Thymus (tissue), 11 donors: ENCODE data around the gene UGGT2. TPM values are rescaled to one million over a fixed set of nuclear protein-coding genes. Genes with fewer than 3 reads are reported as not detected.
"Not testable (repeated sequence)": the region's sequence is repeated elsewhere in the genome, so short reads cannot be mapped to it uniquely, and the experiment has no call there.

Source experiments
- DNase-seq, 9 donors: peaks; one replicate each; pipeline ENCODE4 v3.0.0-alpha.2; 2013; ENCODE audit warnings: low spot score in 9 of 9, low read depth in 6 of 9, missing footprints in 1 of 9
- H3K27ac ChIP-seq, 2 donors: one replicate each; pipeline ENCODE4 v1.5.1; 2013; ENCODE audit warnings: control low read depth in 1 of 2, low read depth in 1 of 2, low read length in 1 of 2, mild to moderate bottlenecking in 1 of 2, moderate library complexity in 1 of 2
- H3K27me3 ChIP-seq, 2 donors: one replicate each; pipeline ENCODE4 v1.5.1; 2013; ENCODE audit warnings: low read length in 1 of 2; ENCODE audit not compliant: control insufficient read depth in 2 of 2, insufficient read depth in 1 of 2
- H3K36me3 ChIP-seq, 2 donors: one replicate each; pipeline ENCODE4 v1.5.1; 2013; ENCODE audit warnings: low read length in 1 of 2, mild to moderate bottlenecking in 1 of 2, moderate library complexity in 1 of 2; ENCODE audit not compliant: control insufficient read depth in 2 of 2, insufficient read depth in 2 of 2
- H3K4me1 ChIP-seq, 2 donors: one replicate each; pipeline ENCODE4 v1.5.1; 2013; ENCODE audit warnings: low read length in 2 of 2; ENCODE audit not compliant: control insufficient read depth in 2 of 2, insufficient read depth in 2 of 2
- H3K4me3 ChIP-seq, 2 donors: one replicate each; pipeline ENCODE4 v1.5.1; 2013; ENCODE audit warnings: low read length in 2 of 2, control low read depth in 1 of 2, mild to moderate bottlenecking in 1 of 2
- H3K9me3 ChIP-seq, 2 donors: one replicate each; pipeline ENCODE4 v1.5.1; 2013; ENCODE audit warnings: low read length in 1 of 2, mild to moderate bottlenecking in 1 of 2; ENCODE audit not compliant: control insufficient read depth in 2 of 2, insufficient read depth in 1 of 2
- WGBS: extraction: QIAGEN DNeasy Blood & Tissue Kit; methylation state at CpG from one replicate; pipeline ENCODE4 v1.1.7; 2013; 5-methylcytosine and 5-hydroxymethylcytosine counted together
- polyA plus RNA-seq: library from polyadenylated mRNA; stranded (reverse); fragments of 200-250 nt; gene quantifications from one replicate; pipeline ENCODE4 v1.2.3, GENCODE V29; 2013
- total RNA-seq: library from RNA; stranded (reverse); fragments of 120-200 nt; gene quantifications from one replicate; pipeline ENCODE4 v1.2.4, GENCODE V29; 2013
- donor health status: healthy.

The UGGT2 gene
- total and polyA plus RNA-seq, 2 donors = 6.4 to 6.8 TPM

DNA sequence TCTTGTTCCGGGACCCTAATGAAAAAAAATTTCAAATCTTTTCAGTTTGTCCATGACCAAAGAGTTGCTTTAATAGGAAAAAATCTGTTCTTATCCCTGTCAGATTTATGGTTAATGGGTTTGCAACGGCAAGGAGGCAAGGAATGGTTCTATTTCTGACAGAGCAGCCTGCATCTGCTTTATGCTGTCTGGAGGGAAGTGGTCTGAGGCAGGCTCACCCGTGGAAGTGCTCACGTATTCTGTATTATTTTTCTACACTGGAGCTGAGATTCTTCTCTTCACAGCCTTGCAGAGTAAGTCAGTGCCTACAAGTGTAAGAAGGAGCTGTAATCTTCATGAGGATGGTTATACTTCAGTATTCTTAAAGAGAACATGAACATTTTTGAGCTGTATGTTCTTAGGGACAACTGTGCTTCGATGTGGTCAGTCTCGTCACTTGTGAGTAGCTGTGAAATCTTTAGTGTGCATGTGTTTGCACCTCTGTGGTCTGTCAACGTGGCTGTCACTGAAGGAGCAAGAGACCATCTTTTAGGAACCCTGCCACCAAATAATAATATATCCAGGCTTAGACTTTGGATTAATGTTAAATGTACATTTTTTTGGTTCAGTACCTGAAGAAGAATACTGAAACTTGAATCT is 262.0 kb downstream of the UGGT2 start:
- 95% methylated on average over 7 of the region's 7 CpGs for WGBS
- no peak overlapping the region for H3K4me3 ChIP-seq
- no peaks in the 10 kb centered on the region for H3K9me3 ChIP-seq

DNA sequence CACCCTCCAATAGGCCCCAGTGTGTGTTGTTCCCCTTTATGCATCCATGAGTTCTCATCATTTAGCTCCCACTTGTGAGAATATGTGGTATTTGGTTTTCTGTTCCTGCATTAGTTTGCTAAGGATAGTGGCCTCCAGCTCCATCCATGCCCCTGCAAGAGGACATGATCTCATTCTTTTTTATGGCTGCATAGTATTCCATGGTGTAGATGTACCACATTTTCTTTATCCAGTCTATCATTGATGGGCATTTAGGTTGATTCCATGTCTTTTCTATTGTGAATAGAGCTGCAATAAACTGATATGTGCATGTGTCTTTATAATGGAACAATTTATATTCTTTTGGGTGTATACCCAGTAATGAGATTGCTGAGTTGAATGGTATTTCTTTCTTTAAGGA is 263.9 kb downstream of the UGGT2 start:
- not testable (repeated sequence) for H3K4me1 ChIP-seq, H3K9me3 ChIP-seq, DNase-seq, H3K4me3 ChIP-seq, H3K27ac ChIP-seq, H3K27me3 ChIP-seq
- H3K36me3 ChIP-seq = peaks cover 24 to 34% of the 10 kb centered on the region in 2 donors

More for the DNA sequence above, 262.0 kb downstream of the UGGT2 start:
- Histone ChIP-seq H3K27ac (no peak overlapping the region), H3K4me1 (no peaks in the 10 kb centered on the region), H3K27me3 (no peaks in the 10 kb centered on the region), H3K36me3 (peaks cover 24 to 31% of the 10 kb centered on the region in 2 donors)
- DNase-seq = no peak

DNA sequence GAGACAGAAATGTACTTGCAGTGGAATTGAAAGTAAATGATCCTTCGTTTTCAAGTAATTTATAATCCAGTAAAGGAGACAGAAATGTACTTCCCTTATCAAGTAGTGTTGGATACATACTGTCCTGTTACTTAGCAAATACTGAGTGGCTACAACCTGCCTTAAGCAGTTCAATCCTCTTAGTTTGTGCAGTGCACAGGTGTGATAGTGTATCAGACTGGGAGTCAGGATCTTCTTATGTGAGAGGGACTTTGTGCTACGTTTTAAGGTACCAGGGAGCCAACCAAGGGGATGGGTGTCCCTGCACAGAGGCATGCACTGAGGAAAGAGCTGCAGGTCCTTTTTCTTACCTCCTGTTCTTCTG is 265.1 kb downstream of the UGGT2 start:
- Histone ChIP-seq H3K27me3 (no peaks in the 10 kb centered on the region), H3K4me1 (no peaks in the 10 kb centered on the region), H3K4me3 (no peak overlapping the region), H3K9me3 (no peaks in the 10 kb centered on the region), H3K36me3 (peaks cover 24 to 38% of the 10 kb centered on the region in 2 donors), H3K27ac (no peak overlapping the region)
- no peak for DNase-seq
- 93% methylated on average over 2 of the region's 2 CpGs for WGBS

DNA sequence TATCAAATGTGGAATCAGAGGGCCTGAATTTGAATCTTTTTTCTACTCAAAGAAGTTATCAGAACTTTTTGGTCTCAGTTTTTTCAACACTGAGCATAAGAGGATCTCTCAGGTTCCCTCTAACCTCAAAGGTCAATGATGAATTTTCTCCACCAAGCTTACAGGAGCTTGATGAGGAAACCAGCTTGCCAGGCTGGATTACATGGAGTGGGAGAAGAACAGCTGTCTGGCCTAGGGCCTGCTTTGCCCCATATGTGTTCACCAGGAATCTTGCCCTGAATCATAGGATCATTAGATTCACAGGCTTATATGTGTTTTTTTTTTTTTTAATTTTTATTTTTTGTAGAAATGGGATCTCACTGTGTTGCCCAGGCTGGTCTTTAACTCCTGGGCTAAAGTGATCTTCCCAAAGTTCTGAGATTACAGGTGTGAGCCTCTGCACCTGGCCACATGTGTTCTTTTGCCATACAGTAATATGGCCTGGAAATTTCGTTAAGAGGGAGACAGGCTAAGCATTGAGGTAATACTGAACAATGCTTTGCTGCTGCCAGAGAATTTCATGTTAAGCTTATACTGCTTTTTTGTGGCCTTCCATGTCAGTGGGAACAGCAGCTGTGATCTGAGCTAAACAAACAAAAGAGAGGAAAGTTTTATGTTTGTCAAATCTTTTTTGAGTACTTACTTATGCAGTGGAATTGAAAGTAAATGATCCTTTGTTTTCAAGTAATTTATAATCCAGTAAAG is 265.7 kb downstream of the UGGT2 start:
- H3K9me3 ChIP-seq = no peaks in the 10 kb centered on the region
- H3K27ac ChIP-seq = no peak overlapping the region
- H3K4me3 ChIP-seq = no peak overlapping the region
- no peak for DNase-seq
- no peaks in the 10 kb centered on the region for H3K4me1 ChIP-seq
- no peaks in the 10 kb centered on the region for H3K27me3 ChIP-seq
- peaks cover 21 to 34% of the 10 kb centered on the region in 2 donors for H3K36me3 ChIP-seq
- 95% methylated on average over 1 of the region's 1 CpG for WGBS

DNA sequence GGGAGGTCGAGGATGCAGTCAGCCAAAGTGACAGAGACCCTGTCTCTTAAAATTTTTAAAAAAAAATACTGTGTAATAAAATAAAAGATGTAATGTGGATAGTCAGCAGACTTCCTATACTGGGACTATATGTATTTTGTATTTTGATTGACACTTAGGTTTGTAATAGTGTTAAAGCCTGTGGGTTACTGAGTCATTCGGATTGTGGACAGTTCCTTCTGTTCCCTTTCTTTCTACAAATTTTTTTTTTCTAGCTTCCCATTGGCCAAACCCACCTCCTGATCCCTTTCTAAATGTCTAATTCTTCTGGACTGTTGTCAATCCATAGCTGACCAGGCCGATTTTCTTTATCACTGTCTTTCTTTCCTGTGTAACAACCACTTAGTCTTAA is 268.3 kb downstream of the UGGT2 start:
- Histone ChIP-seq H3K4me3 (no peak overlapping the region), H3K36me3 (peaks cover 15 to 26% of the 10 kb centered on the region in 2 donors), H3K4me1 (no peaks in the 10 kb centered on the region), H3K9me3 (peaks cover 1 to 4% of the 10 kb centered on the region in 2 donors), H3K27me3 (no peaks in the 10 kb centered on the region), H3K27ac (no peak overlapping the region)
- 97% methylated on average over 3 of the region's 3 CpGs for WGBS
- no peak for DNase-seq

DNA sequence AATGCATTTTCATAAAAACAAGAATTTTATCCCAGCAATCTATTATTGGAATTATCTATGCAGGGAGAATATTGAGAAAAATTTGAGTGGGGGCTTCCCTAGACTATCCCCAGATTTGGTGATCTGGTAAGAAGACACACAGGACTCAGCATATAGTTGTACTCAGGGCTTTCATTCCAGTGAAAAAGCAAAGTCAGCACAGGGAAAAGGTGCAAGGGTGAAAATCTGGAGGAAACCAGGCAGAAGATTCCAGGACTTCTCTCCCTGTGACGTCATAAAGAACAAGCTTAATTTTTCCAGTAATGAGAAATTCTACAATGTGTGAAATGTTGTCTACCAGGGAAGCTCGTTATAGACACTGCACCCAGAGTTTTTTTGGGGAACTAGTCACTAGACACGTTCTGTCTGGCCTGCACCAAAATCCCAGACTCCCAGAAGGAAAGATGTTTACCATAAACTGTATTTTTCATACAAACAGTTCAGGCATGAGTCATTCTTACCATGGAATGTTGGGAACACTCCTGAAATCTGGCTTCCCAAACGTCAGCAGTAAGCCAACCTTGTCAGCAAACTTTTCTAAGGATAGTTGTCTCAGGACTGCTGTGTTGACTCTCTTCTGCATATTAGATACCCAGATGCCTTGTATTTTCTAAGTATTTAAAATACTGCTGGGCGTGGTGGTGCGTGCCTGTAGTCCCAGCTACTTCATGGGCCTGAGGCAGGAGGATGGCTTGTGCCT is 268.9 kb downstream of the UGGT2 start:
- peaks cover 15 to 26% of the 10 kb centered on the region in 2 donors for H3K36me3 ChIP-seq
- no peak for DNase-seq
- 93% methylated on average over 6 of the region's 6 CpGs for WGBS

DNA sequence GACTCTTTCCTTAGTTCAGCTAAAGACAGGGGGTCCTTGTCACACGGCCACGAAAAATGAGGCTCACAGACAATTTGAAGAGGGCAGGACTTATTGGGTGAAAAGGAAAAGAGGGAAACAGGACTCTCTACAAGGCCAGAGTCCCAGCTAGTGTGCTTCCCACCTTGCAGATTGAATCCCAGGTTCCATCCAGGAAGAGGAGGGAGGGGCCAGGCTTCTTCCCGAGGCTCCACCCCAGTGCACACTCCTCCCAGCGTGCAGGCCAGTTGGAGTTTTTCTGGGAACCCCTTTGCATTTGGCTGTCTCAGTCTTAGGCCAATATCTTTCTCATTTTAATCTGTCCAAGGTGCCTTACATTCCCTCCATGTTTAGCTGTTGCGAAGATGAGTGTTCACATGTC is 269.5 kb downstream of the UGGT2 start:
- Histone ChIP-seq H3K4me1 (no peaks in the 10 kb centered on the region), H3K9me3 (peaks cover 1 to 4% of the 10 kb centered on the region in 2 donors), H3K27ac (no peak overlapping the region), H3K4me3 (no peak overlapping the region), H3K36me3 (peaks cover 15 to 26% of the 10 kb centered on the region in 2 donors), H3K27me3 (no peaks in the 10 kb centered on the region)
- WGBS = 97% methylated on average over 5 of the region's 5 CpGs
- no peak for DNase-seq

More for the DNA sequence above, 268.9 kb downstream of the UGGT2 start:
- Histone ChIP-seq H3K4me3 (no peak overlapping the region), H3K4me1 (no peaks in the 10 kb centered on the region), H3K27me3 (no peaks in the 10 kb centered on the region), H3K27ac (no peak overlapping the region), H3K9me3 (peaks cover 1 to 4% of the 10 kb centered on the region in 2 donors)

DNA sequence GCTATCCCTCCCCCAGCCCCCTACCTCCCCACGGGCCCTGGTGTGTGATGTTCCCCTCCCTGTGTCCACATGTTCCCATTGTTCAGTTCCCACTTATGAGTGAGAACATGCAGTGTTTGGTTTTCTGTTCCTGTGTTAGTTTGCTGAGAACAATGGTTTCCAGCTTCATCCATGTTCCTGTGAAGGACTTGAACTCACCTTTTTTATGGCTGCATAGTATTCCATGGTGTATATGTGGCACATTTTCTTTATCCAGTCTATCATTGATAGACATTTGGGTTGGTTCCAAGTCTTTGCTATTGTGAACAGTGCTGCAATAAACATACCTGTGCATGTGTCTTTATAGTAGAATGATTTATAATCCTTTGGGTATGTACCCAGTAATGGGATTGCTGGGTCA is 271.3 kb downstream of the UGGT2 start:
- H3K27ac ChIP-seq, H3K4me3 ChIP-seq, H3K9me3 ChIP-seq, DNase-seq, H3K27me3 ChIP-seq, H3K4me1 ChIP-seq: not testable (repeated sequence)
- H3K36me3 ChIP-seq = peaks cover 6 to 23% of the 10 kb centered on the region in 2 donors
- 100% methylated on average over 1 of the region's 1 CpG for WGBS

DNA sequence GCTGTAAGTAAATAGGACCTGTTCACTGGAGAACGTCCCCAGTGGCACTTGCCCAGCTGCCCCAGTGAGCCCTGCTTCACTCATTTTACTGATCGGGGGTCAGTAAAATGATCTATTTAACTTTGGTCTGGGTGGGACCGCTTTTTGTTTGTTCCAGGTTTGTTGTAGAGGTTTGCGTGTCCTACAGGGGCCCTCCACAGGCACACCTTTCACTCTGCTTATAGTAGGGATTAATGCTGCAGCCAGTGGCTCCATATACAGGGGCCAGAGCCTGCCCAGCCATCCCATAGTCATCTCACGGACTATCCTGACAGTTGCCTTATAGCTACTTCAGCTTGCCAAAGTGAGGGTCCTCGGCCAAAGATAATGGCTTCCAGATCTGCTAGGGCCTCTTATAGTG is 272.2 kb downstream of the UGGT2 start:
- DNase-seq = no peak
- H3K27ac ChIP-seq = no peak overlapping the region
- H3K36me3 ChIP-seq = peaks cover 6 to 14% of the 10 kb centered on the region in 2 donors
- H3K4me3 ChIP-seq = no peak overlapping the region
- H3K27me3 ChIP-seq = no peaks in the 10 kb centered on the region
- peaks cover 1 to 4% of the 10 kb centered on the region in 2 donors for H3K9me3 ChIP-seq
- no peaks in the 10 kb centered on the region for H3K4me1 ChIP-seq
- 98% methylated on average over 6 of the region's 6 CpGs for WGBS
